Osteoblast (primary cell): ENCODE data around the gene GPR42. TPM values are rescaled to one million over a fixed set of nuclear protein-coding genes. Genes with fewer than 3 reads are reported as not detected.

Experiments used
- DNase-seq: peaks from one replicate; pipeline ENCODE4 v3.0.0; 2011; ENCODE audit warnings: low spot score, mixed read lengths; ENCODE audit not compliant: insufficient read length; ENCODE audit errors: missing footprints
- H2AFZ ChIP-seq: 2 replicates; pipeline ENCODE4 v1.6.0; 2011; ENCODE audit warnings: mild to moderate bottlenecking, low read length
- H3K27ac ChIP-seq: 2 replicates; pipeline ENCODE4 v1.5.1; 2011; ENCODE audit warnings: mild to moderate bottlenecking, low read depth, low read length, moderate library complexity
- H3K27me3 ChIP-seq: 2 replicates; pipeline ENCODE4 v1.6.0; 2012; ENCODE audit warnings: mild to moderate bottlenecking, control low read depth, inconsistent platforms, low read length, moderate library complexity; ENCODE audit not compliant: insufficient read depth
- H3K36me3 ChIP-seq: 2 replicates; pipeline ENCODE4 v1.5.1; 2011; ENCODE audit warnings: mild to moderate bottlenecking, low read length, control low read depth, moderate library complexity; ENCODE audit not compliant: insufficient read depth
- H3K4me1 ChIP-seq: 2 replicates; pipeline ENCODE4 v1.5.1; 2011; ENCODE audit warnings: mild to moderate bottlenecking, low read length, control low read depth, moderate library complexity; ENCODE audit not compliant: insufficient read depth
- H3K4me2 ChIP-seq: 2 replicates; pipeline ENCODE4 v1.6.0; 2011; ENCODE audit warnings: mild to moderate bottlenecking, low read length; ENCODE audit not compliant: insufficient read depth
- H3K4me3 ChIP-seq: fragments of 200-600 bp; sonication (generic); 3 replicates; pipeline ENCODE4 v1.5.1; 2012; ENCODE audit warnings: mild to moderate bottlenecking, low read length, inconsistent platforms; ENCODE audit not compliant: insufficient read depth
- H3K79me2 ChIP-seq: 2 replicates; pipeline ENCODE4 v1.6.0; 2012; ENCODE audit warnings: mild to moderate bottlenecking, low read length, control low read depth, inconsistent platforms; ENCODE audit not compliant: insufficient read depth
- H3K9me3 ChIP-seq: 2 replicates; pipeline ENCODE4 v1.5.1; 2011; ENCODE audit warnings: low read depth, low read length, control low read depth
- H4K20me1 ChIP-seq: 2 replicates; pipeline ENCODE4 v1.6.0; 2012; ENCODE audit warnings: mild to moderate bottlenecking, low read length, control low read depth; ENCODE audit not compliant: insufficient read depth
- CTCF ChIP-seq: IDR thresholded peaks from 2 replicates; pipeline ENCODE4 v1.5.1; 2011; ENCODE audit warnings: mild to moderate bottlenecking, low read depth, low read length, moderate library complexity; ENCODE audit errors: extremely low read depth
- total RNA-seq: library from RNA; depleted of rRNA; stranded (reverse); fragments of >200 nt; gene quantifications from 2 replicates; pipeline ENCODE4 v1.2.3, GENCODE V29; 2012

The GPR42 gene
- total RNA-seq, 1 donor, result not detected

GRCh38 chr19:35349614-35350521 lies 21.0 kb upstream of the GPR42 start:
- no peaks in the 10 kb centered on the region for H3K4me1 ChIP-seq
- no peak overlapping the region for H3K27ac ChIP-seq
- H3K4me3 ChIP-seq, result no peak overlapping the region
- no peaks in the 10 kb centered on the region for H4K20me1 ChIP-seq
- no peaks in the 10 kb centered on the region for H3K9me3 ChIP-seq
- H3K79me2 ChIP-seq, result no peaks in the 10 kb centered on the region
- H3K4me2 ChIP-seq, result no peak overlapping the region
- no peaks in the 10 kb centered on the region for H3K36me3 ChIP-seq
- no peak overlapping the region for H2AFZ ChIP-seq
- DNase-seq, result no peak
- no peak for TF ChIP-seq CTCF
- H3K27me3 ChIP-seq, result no peaks in the 10 kb centered on the region

- Histone ChIP-seq H3K4me3 (no peak overlapping the region), H3K27ac (no peak overlapping the region)
- no peak for TF ChIP-seq CTCF
Observed at GRCh38 chr19:35350591-35350990, 20.3 kb upstream of the GPR42 start.

GRCh38 chr19:35351411-35352176 lies 19.3 kb upstream of the GPR42 start:
- Histone ChIP-seq H3K4me3 (no peak overlapping the region), H2AFZ (no peak overlapping the region), H3K79me2 (no peaks in the 10 kb centered on the region), H3K4me1 (no peaks in the 10 kb centered on the region), H4K20me1 (no peaks in the 10 kb centered on the region), H3K9me3 (no peaks in the 10 kb centered on the region), H3K27me3 (peaks cover 5% of the 10 kb centered on the region), H3K36me3 (no peaks in the 10 kb centered on the region), H3K27ac (no peak overlapping the region), H3K4me2 (no peak overlapping the region)
- no peak for TF ChIP-seq CTCF
- DNase-seq, result no peak

More at GRCh38 chr19:35350591-35350990, 20.3 kb upstream of the GPR42 start:
- Histone ChIP-seq H3K4me2 (no peak overlapping the region), H3K27me3 (no peaks in the 10 kb centered on the region), H3K9me3 (no peaks in the 10 kb centered on the region), H3K79me2 (no peaks in the 10 kb centered on the region), H4K20me1 (no peaks in the 10 kb centered on the region), H3K36me3 (no peaks in the 10 kb centered on the region), H2AFZ (no peak overlapping the region), H3K4me1 (no peaks in the 10 kb centered on the region)
- peak; percentile 80 for DNase-seq

- no peak for DNase-seq
- H2AFZ ChIP-seq, result no peak overlapping the region
- H3K4me2 ChIP-seq, result no peak overlapping the region
- H3K27ac ChIP-seq, result no peak overlapping the region
- H3K27me3 ChIP-seq, result peaks cover 5% of the 10 kb centered on the region
- H4K20me1 ChIP-seq, result no peaks in the 10 kb centered on the region
- H3K9me3 ChIP-seq, result no peaks in the 10 kb centered on the region
- H3K4me3 ChIP-seq, result no peak overlapping the region
- H3K4me1 ChIP-seq, result no peaks in the 10 kb centered on the region
- TF ChIP-seq CTCF, result no peak
- H3K36me3 ChIP-seq, result no peaks in the 10 kb centered on the region
- no peaks in the 10 kb centered on the region for H3K79me2 ChIP-seq
Observed at GRCh38 chr19:35352177-35352447, 18.8 kb upstream of the GPR42 start.
